ENCODE results near the gene TMPRSS6.

- TF ChIP-seq POLR2A (IDR thresholded peaks at IDR 0.05): no peak
- no peak for TF ChIP-seq CTCF (IDR thresholded peaks at IDR 0.05)
Observed at GRCh38 chr22:37070334-37070733, 39.2 kb downstream of the TMPRSS6 start.

Measured in esophagus squamous epithelium (tissue), 4 donors.